PC-3 (cell line): Measurements from ENCODE around the gene MEGF6.

Experiments used
- CTCF ChIP-seq: fragments of 300-600 bp; sonication (generic); conservative IDR thresholded peaks from 2 replicates; pipeline ENCODE4 v1.5.1; 2017; ENCODE audit warnings: antibody characterized with exemption, low read depth, mild to moderate bottlenecking, low read length
- EZH2 ChIP-seq: fragments of 300-600 bp; sonication (generic); IDR thresholded peaks from one replicate; pipeline ENCODE4 v1.6.1; 2017; ENCODE audit warnings: antibody characterized with exemption, mild to moderate bottlenecking, low read length; ENCODE audit not compliant: unreplicated experiment

GRCh38 chr1:3544040-3544977, 67.0 kb downstream of the MEGF6 start:
- TF ChIP-seq CTCF (no peak), EZH2 (no peak)
